ENCODE data around the gene PNPLA5. TPM values are rescaled to one million over a fixed set of nuclear protein-coding genes. Genes with fewer than 3 reads are reported as not detected.

Gene PNPLA5
- total and polyA plus RNA-seq, 2 of the 8 experiments (the other 6 are each of a cell fraction or from before 2014, with no cell fraction given) = 3.9 to 6.8 TPM

- no peak for TF ChIP-seq ATF2 (IDR thresholded peaks at IDR 0.05; ENCODE audit: low read length)
- no peak for TF ChIP-seq YY1 (IDR thresholded peaks at IDR 0.05; ENCODE audit: low read depth, low read length)
- no peak for TF ChIP-seq TEAD4 (IDR thresholded peaks at IDR 0.05; ENCODE audit: low read depth, low read length)
- TF ChIP-seq BCL11A (IDR thresholded peaks at IDR 0.05; ENCODE audit: low read depth in 2 of 2, low read length in 2 of 2) = no peak
- TF ChIP-seq NANOG (IDR thresholded peaks at IDR 0.05; ENCODE audit: insufficient read depth, low read depth, low read length, poor library complexity, severe bottlenecking) = no peak
These were observed 11.2 kb downstream of the PNPLA5 start (continued) for GRCh38 chr22:43880541-43880991.
